HepG2 (cell line): ENCODE data around the gene ZFHX3. TPM values are rescaled to one million over a fixed set of nuclear protein-coding genes. Genes with fewer than 3 reads are reported as not detected.

ENCODE experiments used
- ATF2 ChIP-seq: sonication (generic); formaldehyde crosslinking; IDR thresholded peaks from 2 replicates; pipeline ENCODE4 v1.4.0; 2020; ENCODE audit warnings: missing genetic modification reagents
- CBFB ChIP-seq: sonication (generic); formaldehyde crosslinking; IDR thresholded peaks from 2 replicates; pipeline ENCODE4 v1.4.0; 2020; ENCODE audit warnings: missing genetic modification reagents
- CHD4 ChIP-seq: fragments of 200-600 bp; sonication (generic); IDR thresholded peaks from 2 replicates; pipeline ENCODE4 v1.7.0; 2017; ENCODE audit warnings: mild to moderate bottlenecking, low read length, borderline replicate concordance
- E2F5 ChIP-seq: sonication (generic); formaldehyde crosslinking; conservative IDR thresholded peaks from 2 replicates; pipeline ENCODE4 v1.4.0; 2020; ENCODE audit warnings: missing genetic modification reagents
- FOXK2 ChIP-seq: fragments of 450-650 bp; IDR thresholded peaks from 2 replicates; pipeline ENCODE4 v1.6.1; 2016
- KMT2A ChIP-seq: sonication (generic); formaldehyde crosslinking; IDR thresholded peaks from 2 replicates; pipeline ENCODE4 v1.4.0; 2020; ENCODE audit warnings: missing genetic modification reagents
- MTERF4 ChIP-seq: sonication (generic); formaldehyde crosslinking; IDR thresholded peaks from 2 replicates; pipeline ENCODE4 v1.8.0; 2023; ENCODE audit warnings: mild to moderate bottlenecking, missing genetic modification reagents
- RBAK ChIP-seq: sonication (generic); formaldehyde crosslinking; IDR thresholded peaks from 2 replicates; pipeline ENCODE4 v1.5.1; 2020; ENCODE audit warnings: mild to moderate bottlenecking, missing genetic modification reagents
- RBM39 ChIP-seq: fragments of 200-400 bp; formaldehyde crosslinking; IDR thresholded peaks from one replicate; pipeline ENCODE4 v1.6.1; 2018; ENCODE audit warnings: antibody characterized with exemption, mild to moderate bottlenecking, low read depth, low read length; ENCODE audit not compliant: poor library complexity, severe bottlenecking
- SALL2 ChIP-seq: sonication (generic); formaldehyde crosslinking; IDR thresholded peaks from 2 replicates; pipeline ENCODE4 v1.8.1; 2023; ENCODE audit warnings: mild to moderate bottlenecking, missing genetic modification reagents, inconsistent platforms
- ZBTB44 ChIP-seq: sonication (generic); formaldehyde crosslinking; IDR thresholded peaks from 2 replicates; pipeline ENCODE4 v1.4.0; 2020; ENCODE audit warnings: missing genetic modification reagents
- ZFP36L1 ChIP-seq: sonication (generic); formaldehyde crosslinking; IDR thresholded peaks from 2 replicates; pipeline ENCODE4 v1.8.0; 2022; ENCODE audit warnings: mild to moderate bottlenecking, missing genetic modification reagents, moderate library complexity
- ZNF136 ChIP-seq: sonication (generic); formaldehyde crosslinking; IDR thresholded peaks from 2 replicates; pipeline ENCODE4 v1.8.1; 2022; ENCODE audit warnings: low read depth, mild to moderate bottlenecking, moderate library complexity, missing genetic modification reagents
- ZNF235 ChIP-seq: sonication (generic); formaldehyde crosslinking; IDR thresholded peaks from 2 replicates; pipeline ENCODE4 v1.8.1; 2023; ENCODE audit warnings: mild to moderate bottlenecking, missing genetic modification reagents, borderline replicate concordance
- ZNF256 ChIP-seq: sonication (generic); formaldehyde crosslinking; conservative IDR thresholded peaks from 2 replicates; pipeline ENCODE4 v1.4.0; 2020; ENCODE audit warnings: missing genetic modification reagents
- ZNF263 ChIP-seq: sonication (generic); formaldehyde crosslinking; IDR thresholded peaks from 2 replicates; pipeline ENCODE4 v1.4.0; 2020; ENCODE audit warnings: missing genetic modification reagents
- ZNF333 ChIP-seq: sonication (generic); formaldehyde crosslinking; IDR thresholded peaks from 2 replicates; pipeline ENCODE4 v1.4.0; 2020; ENCODE audit warnings: mild to moderate bottlenecking, missing genetic modification reagents, borderline replicate concordance
- ZNF354B ChIP-seq: sonication (generic); formaldehyde crosslinking; IDR thresholded peaks from 2 replicates; pipeline ENCODE4 v1.8.0; 2022; ENCODE audit warnings: mild to moderate bottlenecking, missing genetic modification reagents
- ZNF513 ChIP-seq: sonication (generic); formaldehyde crosslinking; conservative IDR thresholded peaks from 2 replicates; pipeline ENCODE4 v1.5.0; 2020; ENCODE audit warnings: missing genetic modification reagents
- ZNF550 ChIP-seq: sonication (generic); formaldehyde crosslinking; IDR thresholded peaks from 2 replicates; pipeline ENCODE4 v1.4.0; 2020; ENCODE audit warnings: mild to moderate bottlenecking, missing genetic modification reagents, borderline replicate concordance
- ZNF678 ChIP-seq: sonication (generic); formaldehyde crosslinking; IDR thresholded peaks from 2 replicates; pipeline ENCODE4 v1.4.0; 2020; ENCODE audit warnings: mild to moderate bottlenecking, missing genetic modification reagents
- ZNF746 ChIP-seq: sonication (generic); formaldehyde crosslinking; IDR thresholded peaks from 2 replicates; pipeline ENCODE4 v1.8.0; 2022; ENCODE audit warnings: mild to moderate bottlenecking, missing genetic modification reagents
- ZNF773 ChIP-seq: sonication (generic); formaldehyde crosslinking; IDR thresholded peaks from 2 replicates; pipeline ENCODE4 v1.4.0; 2020; ENCODE audit warnings: missing genetic modification reagents, borderline replicate concordance
- ZSCAN29 ChIP-seq: sonication (generic); formaldehyde crosslinking; conservative IDR thresholded peaks from 2 replicates; pipeline ENCODE4 v1.4.0; 2020; ENCODE audit warnings: mild to moderate bottlenecking, missing genetic modification reagents
- polyA plus RNA-seq, 8 experiments: library from polyadenylated mRNA; depleted of rRNA in 3 of 8; stranded (reverse) in 7 of 8; unstranded in 1 of 8; fragments of >200 nt; fragmentation: Illumina TruSeq in 4 of 8; extraction: Trizol in 4 of 8; gene quantifications; 2 replicates each; pipeline versions ENCODE4 v1.2.1 to v1.2.3, GENCODE V29; 2011 to 2016; ENCODE audit warnings: low read depth in 4 of 8, missing spikeins in 1 of 8, mixed read lengths in 1 of 8; ENCODE audit not compliant: insufficient read depth in 1 of 8
- total RNA-seq, 5 experiments: library from RNA; depleted of rRNA; stranded (reverse); fragments of >200 nt; fragmentation: Illumina TruSeq; extraction: Trizol; gene quantifications; 2 replicates each; pipeline ENCODE4 v1.2.3, GENCODE V29; 2016; ENCODE audit warnings: low read depth in 1 of 5

ZFHX3 gene
- total and polyA plus RNA-seq, 2 of the 13 experiments (the other 11 are each of a cell fraction or from before 2014, with no cell fraction given), result 5.0 to 6.0 TPM

- TF ChIP-seq E2F5 (CRISPR knock-in tag) (no peak), ZNF235 (CRISPR knock-in tag) (no peak), ZNF256 (CRISPR knock-in tag) (no peak), KMT2A (CRISPR knock-in tag) (peak; percentile 72; the same call in 1 of the 2 replicates), ZNF678 (CRISPR knock-in tag) (peak; percentile 62; the same call in 1 of the 2 replicates), ZNF354B (0 out of 2 replicates have a peak, but pooled peaks have one; percentile 55), SALL2 (no peak), ZNF773 (CRISPR knock-in tag) (no peak), ZNF550 (CRISPR knock-in tag) (peak; percentile 69; the same call in 1 of the 2 replicates), ZNF746 (CRISPR knock-in tag) (peak; percentile 73; the same call in 1 of the 2 replicates), CBFB (no peak; the same call in 1 of the 2 replicates), ATF2 (CRISPR knock-in tag) (peak; percentile 68), ZNF513 (CRISPR knock-in tag) (no peak), ZNF263 (CRISPR knock-in tag) (peak; percentile 96), MTERF4 (CRISPR knock-in tag) (no peak), ZSCAN29 (CRISPR knock-in tag) (no peak), ZNF136 (CRISPR knock-in tag) (no peak), CHD4 (no peak), ZNF333 (no peak), RBAK (CRISPR knock-in tag) (no peak), RBM39 (no peak), ZBTB44 (0 out of 2 replicates have a peak, but pooled peaks have one; percentile 27), ZFP36L1 (CRISPR knock-in tag) (peak; percentile 45; the same call in 1 of the 2 replicates), FOXK2 (no peak)
Measured at GRCh38 chr16:73071131-73071940, 23.4 kb upstream of the ZFHX3 start (continued).
